Neural cell (in vitro differentiated cells): ENCODE data around the gene GLI3. TPM values are rescaled to one million over a fixed set of nuclear protein-coding genes. Genes with fewer than 3 reads are reported as not detected.

Source experiments
- H2AFZ ChIP-seq: fragments of 200-600, 300-800 bp; sonication (generic), shearing (Covaris generic); 2 replicates; pipeline ENCODE4 v1.6.0; 2014; ENCODE audit warnings: low read depth, mild to moderate bottlenecking, antibody characterized with exemption, low read length, moderate library complexity
- H3F3A ChIP-seq: fragments of 200-600 bp; shearing (Covaris generic); 2 replicates; pipeline ENCODE4 v1.6.1; 2016; ENCODE audit warnings: mild to moderate bottlenecking, moderate library complexity, mixed read lengths, antibody characterized with exemption, low read length; ENCODE audit not compliant: insufficient read depth, poor library complexity, severe bottlenecking
- H3K27ac ChIP-seq: fragments of 200-600, 300-800 bp; sonication (generic), shearing (Covaris generic); 2 replicates; pipeline ENCODE4 v1.5.1; 2014; ENCODE audit warnings: mild to moderate bottlenecking, low read length, moderate library complexity
- H3K27me3 ChIP-seq: fragments of 300-800, 200-600 bp; sonication (generic), shearing (Covaris generic); 2 replicates; pipeline ENCODE4 v1.6.0; 2014; ENCODE audit warnings: mild to moderate bottlenecking, low read depth, low read length, moderate library complexity; ENCODE audit not compliant: insufficient read depth
- H3K36me3 ChIP-seq: fragments of 300-800, 200-600 bp; sonication (generic), shearing (Covaris generic); 2 replicates; pipeline ENCODE4 v1.5.1; 2014; ENCODE audit warnings: mild to moderate bottlenecking, antibody characterized with exemption, low read length, moderate library complexity; ENCODE audit not compliant: insufficient read depth
- H3K4me2 ChIP-seq: fragments of 300-800, 200-600 bp; sonication (generic), shearing (Covaris generic); 2 replicates; pipeline ENCODE4 v1.6.0; 2014; ENCODE audit warnings: mild to moderate bottlenecking, low read length
- H3K4me3 ChIP-seq: fragments of 300-800, 200-600 bp; sonication (generic), shearing (Covaris generic); 2 replicates; pipeline ENCODE4 v1.5.1; 2014; ENCODE audit warnings: mild to moderate bottlenecking, low read length, moderate library complexity
- H3K79me2 ChIP-seq: fragments of 200-600 bp; shearing (Covaris generic); replicated peaks from 2 replicates; pipeline ENCODE4 v1.6.0; 2014; ENCODE audit warnings: mild to moderate bottlenecking, low read length, moderate library complexity; ENCODE audit not compliant: insufficient read depth
- H3K9ac ChIP-seq: fragments of 300-800, 200-600 bp; sonication (generic), shearing (Covaris generic); 2 replicates; pipeline ENCODE4 v1.6.1; 2016; ENCODE audit warnings: mild to moderate bottlenecking, low read length, mixed read lengths
- H3K9me2 ChIP-seq: fragments of 200-600 bp; shearing (Covaris generic); 2 replicates; pipeline ENCODE4 v1.6.1; 2016; ENCODE audit warnings: mild to moderate bottlenecking, low read length, mixed read lengths; ENCODE audit not compliant: insufficient read depth
- H3K9me3 ChIP-seq: fragments of 200-600, 300-800 bp; sonication (generic), shearing (Covaris generic); 2 replicates; pipeline ENCODE4 v1.6.1; 2016; ENCODE audit warnings: mild to moderate bottlenecking, mixed run types, low read length, moderate library complexity, mixed read lengths
- H4K20me1 ChIP-seq: fragments of 200-600 bp; shearing (Covaris generic); 2 replicates; pipeline ENCODE4 v1.6.1; 2016; ENCODE audit warnings: mild to moderate bottlenecking, mixed run types; ENCODE audit not compliant: insufficient read depth
- EP300 ChIP-seq: fragments of 450-650 bp; conservative IDR thresholded peaks from 2 replicates; pipeline ENCODE4 v1.6.1; 2014; ENCODE audit warnings: antibody characterized with exemption, mild to moderate bottlenecking, moderate library complexity; ENCODE audit not compliant: poor library complexity, severe bottlenecking
- EZH2 ChIP-seq: fragments of 200-600, 300-800 bp; shearing (Covaris generic), sonication (generic); IDR thresholded peaks from 2 replicates; pipeline ENCODE4 v1.6.1; 2014; ENCODE audit warnings: antibody characterized with exemption, low read length, borderline replicate concordance, mild to moderate bottlenecking; ENCODE audit not compliant: insufficient read depth, poor library complexity, severe bottlenecking
- MXI1 ChIP-seq: fragments of 450-650 bp; conservative IDR thresholded peaks from 2 replicates; pipeline ENCODE4 v1.6.1; 2014; ENCODE audit warnings: antibody characterized with exemption, mild to moderate bottlenecking; ENCODE audit not compliant: poor library complexity, severe bottlenecking
- POLR2AphosphoS5 ChIP-seq: IDR thresholded peaks from 2 replicates; pipeline ENCODE4 v1.6.1; 2012
- RAD21 ChIP-seq: fragments of 450-650 bp; conservative IDR thresholded peaks from 2 replicates; pipeline ENCODE4 v1.6.1; 2014; ENCODE audit warnings: antibody characterized with exemption, mild to moderate bottlenecking, moderate library complexity
- SMC3 ChIP-seq: fragments of 450-650 bp; conservative IDR thresholded peaks from 2 replicates; pipeline ENCODE4 v1.6.1; 2014; ENCODE audit warnings: antibody characterized with exemption, mild to moderate bottlenecking, moderate library complexity; ENCODE audit not compliant: poor library complexity
- TAF1 ChIP-seq: IDR thresholded peaks from 2 replicates; pipeline ENCODE4 v1.6.1; 2012; ENCODE audit warnings: low read depth
- polyA plus RNA-seq: library from polyadenylated mRNA; depleted of rRNA; stranded (reverse); fragments of >200 nt; gene quantifications from 2 replicates; pipeline ENCODE4 v1.2.3, GENCODE V29; 2014
- TF ChIP-seq, protein P1 (sequence below): IDR thresholded peaks from 2 replicates; pipeline ENCODE4 v1.6.1; 2012; ENCODE audit warnings: borderline replicate concordance
- TF ChIP-seq, protein P2 (sequence below): fragments of 450-650 bp; IDR thresholded peaks from 2 replicates; pipeline ENCODE4 v1.5.1; 2014; ENCODE audit warnings: antibody characterized with exemption, mild to moderate bottlenecking, moderate library complexity; ENCODE audit not compliant: poor library complexity, severe bottlenecking

The GLI3 gene
- polyA plus RNA-seq, 1 donor from 2014 or later, result 0.19 TPM

GRCh38 chr7:41969561-41970105, 267.4 kb downstream of the GLI3 start:
- no peaks in the 10 kb centered on the region for H3F3A ChIP-seq
- no peaks in the 10 kb centered on the region for H3K27me3 ChIP-seq
- H4K20me1 ChIP-seq, result no peaks in the 10 kb centered on the region
- no peak overlapping the region for H3K27ac ChIP-seq
- no peak overlapping the region for H3K9ac ChIP-seq
- H3K9me2 ChIP-seq, result no peaks in the 10 kb centered on the region
- H3K4me2 ChIP-seq, result no peak overlapping the region
- no peaks in the 10 kb centered on the region for H3K36me3 ChIP-seq
- H3K4me3 ChIP-seq, result no peak overlapping the region
- H3K9me3 ChIP-seq, result no peaks in the 10 kb centered on the region
- H2AFZ ChIP-seq, result no peak overlapping the region
- H3K79me2 ChIP-seq, result no peaks in the 10 kb centered on the region
- TF ChIP-seq RAD21 (no peak), MXI1 (no peak), EP300 (no peak), POLR2AphosphoS5 (no peak), TAF1 (no peak), EZH2 (no peak), SMC3 (no peak)
- TF ChIP-seq, protein P1, sequence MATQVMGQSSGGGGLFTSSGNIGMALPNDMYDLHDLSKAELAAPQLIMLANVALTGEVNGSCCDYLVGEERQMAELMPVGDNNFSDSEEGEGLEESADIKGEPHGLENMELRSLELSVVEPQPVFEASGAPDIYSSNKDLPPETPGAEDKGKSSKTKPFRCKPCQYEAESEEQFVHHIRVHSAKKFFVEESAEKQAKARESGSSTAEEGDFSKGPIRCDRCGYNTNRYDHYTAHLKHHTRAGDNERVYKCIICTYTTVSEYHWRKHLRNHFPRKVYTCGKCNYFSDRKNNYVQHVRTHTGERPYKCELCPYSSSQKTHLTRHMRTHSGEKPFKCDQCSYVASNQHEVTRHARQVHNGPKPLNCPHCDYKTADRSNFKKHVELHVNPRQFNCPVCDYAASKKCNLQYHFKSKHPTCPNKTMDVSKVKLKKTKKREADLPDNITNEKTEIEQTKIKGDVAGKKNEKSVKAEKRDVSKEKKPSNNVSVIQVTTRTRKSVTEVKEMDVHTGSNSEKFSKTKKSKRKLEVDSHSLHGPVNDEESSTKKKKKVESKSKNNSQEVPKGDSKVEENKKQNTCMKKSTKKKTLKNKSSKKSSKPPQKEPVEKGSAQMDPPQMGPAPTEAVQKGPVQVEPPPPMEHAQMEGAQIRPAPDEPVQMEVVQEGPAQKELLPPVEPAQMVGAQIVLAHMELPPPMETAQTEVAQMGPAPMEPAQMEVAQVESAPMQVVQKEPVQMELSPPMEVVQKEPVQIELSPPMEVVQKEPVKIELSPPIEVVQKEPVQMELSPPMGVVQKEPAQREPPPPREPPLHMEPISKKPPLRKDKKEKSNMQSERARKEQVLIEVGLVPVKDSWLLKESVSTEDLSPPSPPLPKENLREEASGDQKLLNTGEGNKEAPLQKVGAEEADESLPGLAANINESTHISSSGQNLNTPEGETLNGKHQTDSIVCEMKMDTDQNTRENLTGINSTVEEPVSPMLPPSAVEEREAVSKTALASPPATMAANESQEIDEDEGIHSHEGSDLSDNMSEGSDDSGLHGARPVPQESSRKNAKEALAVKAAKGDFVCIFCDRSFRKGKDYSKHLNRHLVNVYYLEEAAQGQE, result no peak
- TF ChIP-seq, protein P2, sequence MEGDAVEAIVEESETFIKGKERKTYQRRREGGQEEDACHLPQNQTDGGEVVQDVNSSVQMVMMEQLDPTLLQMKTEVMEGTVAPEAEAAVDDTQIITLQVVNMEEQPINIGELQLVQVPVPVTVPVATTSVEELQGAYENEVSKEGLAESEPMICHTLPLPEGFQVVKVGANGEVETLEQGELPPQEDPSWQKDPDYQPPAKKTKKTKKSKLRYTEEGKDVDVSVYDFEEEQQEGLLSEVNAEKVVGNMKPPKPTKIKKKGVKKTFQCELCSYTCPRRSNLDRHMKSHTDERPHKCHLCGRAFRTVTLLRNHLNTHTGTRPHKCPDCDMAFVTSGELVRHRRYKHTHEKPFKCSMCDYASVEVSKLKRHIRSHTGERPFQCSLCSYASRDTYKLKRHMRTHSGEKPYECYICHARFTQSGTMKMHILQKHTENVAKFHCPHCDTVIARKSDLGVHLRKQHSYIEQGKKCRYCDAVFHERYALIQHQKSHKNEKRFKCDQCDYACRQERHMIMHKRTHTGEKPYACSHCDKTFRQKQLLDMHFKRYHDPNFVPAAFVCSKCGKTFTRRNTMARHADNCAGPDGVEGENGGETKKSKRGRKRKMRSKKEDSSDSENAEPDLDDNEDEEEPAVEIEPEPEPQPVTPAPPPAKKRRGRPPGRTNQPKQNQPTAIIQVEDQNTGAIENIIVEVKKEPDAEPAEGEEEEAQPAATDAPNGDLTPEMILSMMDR, result no peak

GRCh38 chr7:41967156-41967555, 269.9 kb downstream of the GLI3 start:
- H4K20me1 ChIP-seq, result no peaks in the 10 kb centered on the region
- H3K4me2 ChIP-seq, result no peak overlapping the region
- no peaks in the 10 kb centered on the region for H3K79me2 ChIP-seq
- H3K27me3 ChIP-seq, result no peaks in the 10 kb centered on the region
- H3K36me3 ChIP-seq, result no peaks in the 10 kb centered on the region
- H3K9ac ChIP-seq, result no peak overlapping the region
- H3F3A ChIP-seq, result no peaks in the 10 kb centered on the region
- no peak overlapping the region for H2AFZ ChIP-seq
- no peak overlapping the region for H3K4me3 ChIP-seq
- TF ChIP-seq EP300, result no peak
- TF ChIP-seq SMC3, result no peak
- TF ChIP-seq, protein P1, result no peak
- TF ChIP-seq MXI1, result no peak
- TF ChIP-seq, protein P2, result no peak
- TF ChIP-seq EZH2, result no peak
- TF ChIP-seq POLR2AphosphoS5, result no peak
- TF ChIP-seq TAF1, result no peak
- TF ChIP-seq RAD21, result no peak
- no peaks in the 10 kb centered on the region for H3K9me2 ChIP-seq
- H3K27ac ChIP-seq, result no peak overlapping the region
- no peaks in the 10 kb centered on the region for H3K9me3 ChIP-seq
